OCI-LY7 (cell line): ENCODE measurements around the gene SFI1. TPM values are rescaled to one million over a fixed set of nuclear protein-coding genes. Genes with fewer than 3 reads are reported as not detected.

Experiments used
- BruUV-seq: library from RNA; stranded (reverse); fragments of 400-500 nt; replicated peaks from 2 replicates; lab custom pipeline; 2021; lab: Mats Ljungman, UMichigan
- CTCF ChIA-PET: fragments of 300-600 bp; sonication (Branson Sonifier 250); formaldehyde crosslinking; loops from one replicate; lab custom pipeline; 2022; ENCODE audit warnings: antibody characterized with exemption; ENCODE audit not compliant: unreplicated experiment; lab: Charles Lee
- POLR2A ChIA-PET: fragments of 300-600 bp; sonication (Branson Sonifier 250); formaldehyde crosslinking; loops from one replicate; lab custom pipeline; 2022; ENCODE audit warnings: antibody characterized with exemption; lab: Charles Lee
- DNase-seq: peaks from one replicate; pipeline ENCODE4 v3.0.0-alpha.2; 2015; ENCODE audit warnings: low spot score
- H2AFZ ChIP-seq: fragments of 200-600 bp; sonication (generic), shearing (Covaris generic); 2 replicates; pipeline ENCODE4 v1.6.1; 2014; ENCODE audit warnings: mild to moderate bottlenecking, antibody characterized with exemption, low read length, moderate library complexity
- H3K27ac ChIP-seq: fragments of 200-600 bp; sonication (generic); 2 replicates; pipeline ENCODE4 v1.5.1; 2014; ENCODE audit warnings: mixed run types, low read depth, mild to moderate bottlenecking, moderate library complexity, low read length, inconsistent platforms; ENCODE audit not compliant: poor library complexity, severe bottlenecking
- H3K36me3 ChIP-seq: fragments of 200-600 bp; sonication (generic); 2 replicates; pipeline ENCODE4 v1.6.1; 2014; ENCODE audit warnings: mild to moderate bottlenecking, antibody characterized with exemption, low read length, moderate library complexity, mixed read lengths; ENCODE audit not compliant: insufficient read depth
- H3K4me1 ChIP-seq: fragments of 200-600 bp; sonication (generic); 2 replicates; pipeline ENCODE4 v1.5.1; 2014; ENCODE audit warnings: mild to moderate bottlenecking, low read length; ENCODE audit not compliant: insufficient read depth, poor library complexity, severe bottlenecking
- H3K4me2 ChIP-seq: fragments of 200-600 bp; sonication (generic); 2 replicates; pipeline ENCODE4 v1.6.1; 2014; ENCODE audit warnings: mild to moderate bottlenecking, low read length
- H3K4me3 ChIP-seq: fragments of 200-600 bp; sonication (generic); 2 replicates; pipeline ENCODE4 v1.5.1; 2014; ENCODE audit warnings: mild to moderate bottlenecking, low read depth, low read length; ENCODE audit not compliant: poor library complexity, severe bottlenecking
- H3K79me2 ChIP-seq: fragments of 200-600 bp; sonication (generic); 2 replicates; pipeline ENCODE4 v1.6.1; 2016; ENCODE audit warnings: low read depth, mild to moderate bottlenecking, low read length, moderate library complexity, mixed read lengths; ENCODE audit not compliant: insufficient read depth
- H3K9me2 ChIP-seq: fragments of 200-600 bp; sonication (generic); 2 replicates; pipeline ENCODE4 v1.6.1; 2016; ENCODE audit warnings: mild to moderate bottlenecking, low read length, mixed read lengths; ENCODE audit not compliant: insufficient read depth
- H3K9me3 ChIP-seq: fragments of 200-600 bp; sonication (generic); 2 replicates; pipeline ENCODE4 v1.6.1; 2014; ENCODE audit warnings: mild to moderate bottlenecking, mixed run types, low read length, mixed read lengths
- H4K20me1 ChIP-seq: fragments of 200-600 bp; sonication (generic); 2 replicates; pipeline ENCODE4 v1.6.1; 2014; ENCODE audit warnings: mild to moderate bottlenecking, antibody characterized with exemption, low read length, moderate library complexity, mixed read lengths; ENCODE audit not compliant: insufficient read depth
- EZH2phosphoT487 ChIP-seq: fragments of 200-600 bp; sonication (generic); IDR thresholded peaks from 2 replicates; pipeline ENCODE4 v1.6.1; 2018; ENCODE audit warnings: low read depth, borderline replicate concordance, mild to moderate bottlenecking, mixed run types, antibody characterized with exemption, low read length, moderate library complexity, mixed read lengths
- intact Hi-C: fragments of 100-400 bp; cut with micrococcal nuclease; formaldehyde crosslinking; loops from one replicate; pipeline ENCODE4 v1.10.0; 2022; ENCODE audit not compliant: unreplicated experiment
- total RNA-seq, 2 experiments: library from RNA; depleted of rRNA in 1 of 2; stranded (reverse); fragments of >200 nt in 1 of 2; shearing (Covaris generic) in 1 of 2; gene quantifications; 2 replicates each; pipeline ENCODE4 v1.2.3, GENCODE V29; 2014 to 2022
- TF ChIP-seq, protein P1 (sequence below): fragments of 200-600 bp; sonication (generic); conservative IDR thresholded peaks from 2 replicates; pipeline ENCODE4 v1.5.1; 2014; ENCODE audit warnings: mild to moderate bottlenecking, antibody characterized with exemption, low read length, moderate library complexity, mixed read lengths

The SFI1 gene
- total RNA-seq, 2 experiments from 2014 or later, result 72.6 to 132 TPM

DNA sequence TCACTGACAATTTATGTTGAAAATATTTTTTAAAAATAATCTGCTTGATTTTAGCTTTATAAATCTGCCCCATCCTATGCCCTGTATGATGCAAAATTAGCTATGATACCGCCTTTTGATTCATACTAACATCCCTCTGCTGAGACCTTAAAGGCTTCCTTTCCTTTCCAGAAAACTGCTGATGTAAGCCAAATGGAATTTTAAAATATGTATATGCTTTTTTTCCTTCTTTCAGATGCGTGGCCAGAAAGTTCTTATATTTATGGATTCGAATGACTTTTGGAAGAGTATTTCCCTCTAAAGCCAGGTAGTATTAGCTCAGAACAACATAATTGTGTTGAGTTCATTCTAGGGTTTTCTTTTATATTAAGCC lies 34.5 kb downstream of the SFI1 start:
- Histone ChIP-seq H3K27ac (no peak overlapping the region), H2AFZ (no peak overlapping the region), H3K4me1 (no peaks in the 10 kb centered on the region), H3K4me3 (no peak overlapping the region), H3K4me2 (no peak overlapping the region), H3K36me3 (peaks cover 45% of the 10 kb centered on the region), H4K20me1 (no peaks in the 10 kb centered on the region), H3K9me2 (no peaks in the 10 kb centered on the region), H3K9me3 (0 out of 2 replicates have a peak, but pooled peaks cover under 1% of the 10 kb centered on the region), H3K79me2 (peaks cover 10% of the 10 kb centered on the region; the same call in 1 of the 2 replicates)
- TF ChIP-seq EZH2phosphoT487, result no peak
- TF ChIP-seq, protein P1, sequence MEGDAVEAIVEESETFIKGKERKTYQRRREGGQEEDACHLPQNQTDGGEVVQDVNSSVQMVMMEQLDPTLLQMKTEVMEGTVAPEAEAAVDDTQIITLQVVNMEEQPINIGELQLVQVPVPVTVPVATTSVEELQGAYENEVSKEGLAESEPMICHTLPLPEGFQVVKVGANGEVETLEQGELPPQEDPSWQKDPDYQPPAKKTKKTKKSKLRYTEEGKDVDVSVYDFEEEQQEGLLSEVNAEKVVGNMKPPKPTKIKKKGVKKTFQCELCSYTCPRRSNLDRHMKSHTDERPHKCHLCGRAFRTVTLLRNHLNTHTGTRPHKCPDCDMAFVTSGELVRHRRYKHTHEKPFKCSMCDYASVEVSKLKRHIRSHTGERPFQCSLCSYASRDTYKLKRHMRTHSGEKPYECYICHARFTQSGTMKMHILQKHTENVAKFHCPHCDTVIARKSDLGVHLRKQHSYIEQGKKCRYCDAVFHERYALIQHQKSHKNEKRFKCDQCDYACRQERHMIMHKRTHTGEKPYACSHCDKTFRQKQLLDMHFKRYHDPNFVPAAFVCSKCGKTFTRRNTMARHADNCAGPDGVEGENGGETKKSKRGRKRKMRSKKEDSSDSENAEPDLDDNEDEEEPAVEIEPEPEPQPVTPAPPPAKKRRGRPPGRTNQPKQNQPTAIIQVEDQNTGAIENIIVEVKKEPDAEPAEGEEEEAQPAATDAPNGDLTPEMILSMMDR, result no peak
- no TSS peak for BruUV-seq
- ChIA-PET CTCF (no interaction called here), POLR2A (interaction anchor here (1.0 to 1.2 kb wide), 2 partner anchors 10 to 40 kb away, joined by 3 read pairs; no protein-coding TSS in a partner anchor)
- intact Hi-C loops, result no loop called here
- DNase-seq, result no peak

DNA sequence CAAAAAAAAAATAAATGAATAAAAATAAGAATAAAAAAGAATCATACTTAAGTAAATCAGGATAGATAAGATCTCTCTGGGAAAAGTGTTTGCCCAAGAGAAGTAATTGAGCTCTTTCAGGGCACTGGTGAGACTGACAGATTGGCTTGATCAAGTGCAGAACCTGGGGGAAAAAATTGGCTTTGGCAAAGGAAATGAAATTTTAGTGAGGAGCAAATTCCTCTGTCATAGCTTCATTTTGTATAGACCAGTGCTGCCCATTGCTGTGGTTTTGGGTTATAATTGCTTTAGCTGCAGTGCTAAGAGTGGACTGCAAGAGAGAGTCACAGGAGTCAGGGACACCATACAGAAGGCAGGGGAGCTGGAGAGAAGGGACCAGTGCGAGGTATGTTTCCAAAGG lies 35.7 kb downstream of the SFI1 start:
- no peak for DNase-seq
- Histone ChIP-seq H3K4me2 (no peak overlapping the region), H3K27ac (no peak overlapping the region), H3K9me2 (no peaks in the 10 kb centered on the region), H3K36me3 (peaks cover 41% of the 10 kb centered on the region), H3K4me1 (peaks cover 3% of the 10 kb centered on the region), H3K4me3 (no peak overlapping the region), H4K20me1 (no peaks in the 10 kb centered on the region), H2AFZ (no peak overlapping the region), H3K79me2 (no peaks in the 10 kb centered on the region), H3K9me3 (no peaks in the 10 kb centered on the region)
- intact Hi-C loops, result no loop called here
- no TSS peak for BruUV-seq
- ChIA-PET CTCF (no interaction called here), POLR2A (interaction anchor here (0.6 kb wide), 1 partner anchor 313 kb away, joined by 4 read pairs; no protein-coding TSS in a partner anchor)
- TF ChIP-seq EZH2phosphoT487, result no peak
- TF ChIP-seq, protein P1, result no peak

DNA sequence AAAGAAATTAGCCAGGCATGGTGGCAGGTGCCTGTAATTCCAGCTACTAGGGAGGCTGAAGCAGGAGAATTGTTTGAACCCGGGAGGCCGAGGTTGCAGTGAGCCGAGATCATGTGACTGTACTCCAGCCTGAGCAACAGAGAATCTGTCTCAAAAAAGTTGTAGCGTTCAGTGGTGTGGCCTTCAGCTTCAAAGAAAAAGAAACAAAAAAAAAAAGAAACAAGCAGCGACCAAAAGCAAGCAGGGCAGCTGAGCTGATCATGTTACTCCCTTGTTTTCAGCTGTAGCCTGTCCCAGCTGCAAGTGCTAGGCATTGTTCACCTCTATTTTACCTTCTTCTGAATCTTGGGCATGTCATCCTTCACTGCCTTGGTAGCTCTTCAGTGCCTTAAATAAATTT lies 37.0 kb downstream of the SFI1 start:
- Histone ChIP-seq H3K79me2 (no peaks in the 10 kb centered on the region), H3K4me2 (no peak overlapping the region), H3K9me3 (no peaks in the 10 kb centered on the region), H3K4me1 (peaks cover 4% of the 10 kb centered on the region), H3K9me2 (no peaks in the 10 kb centered on the region), H2AFZ (no peak overlapping the region), H3K27ac (no peak overlapping the region), H3K4me3 (no peak overlapping the region), H4K20me1 (no peaks in the 10 kb centered on the region), H3K36me3 (peaks cover 39% of the 10 kb centered on the region)
- BruUV-seq, result no TSS peak
- TF ChIP-seq, protein P1, result no peak
- TF ChIP-seq EZH2phosphoT487, result no peak
- intact Hi-C loops, result no loop called here
- ChIA-PET POLR2A (interaction anchor here (0.7 to 0.8 kb wide), 2 partner anchors 14 to 1040 kb away, joined by 3 to 4 read pairs; no protein-coding TSS in a partner anchor), CTCF (interaction anchor here (0.6 kb wide), 1 partner anchor 9 kb away, joined by 3 read pairs; no protein-coding TSS in a partner anchor)
- no peak for DNase-seq
